Measurements from ENCODE around the gene UPK3A. TPM values are rescaled to one million over a fixed set of nuclear protein-coding genes. Genes with fewer than 3 reads are reported as not detected.

The UPK3A gene
- total and polyA plus RNA-seq, 2 of the 8 experiments (the other 6 are each of a cell fraction or from before 2014, with no cell fraction given) = 0.35 to 1.7 TPM

DNA sequence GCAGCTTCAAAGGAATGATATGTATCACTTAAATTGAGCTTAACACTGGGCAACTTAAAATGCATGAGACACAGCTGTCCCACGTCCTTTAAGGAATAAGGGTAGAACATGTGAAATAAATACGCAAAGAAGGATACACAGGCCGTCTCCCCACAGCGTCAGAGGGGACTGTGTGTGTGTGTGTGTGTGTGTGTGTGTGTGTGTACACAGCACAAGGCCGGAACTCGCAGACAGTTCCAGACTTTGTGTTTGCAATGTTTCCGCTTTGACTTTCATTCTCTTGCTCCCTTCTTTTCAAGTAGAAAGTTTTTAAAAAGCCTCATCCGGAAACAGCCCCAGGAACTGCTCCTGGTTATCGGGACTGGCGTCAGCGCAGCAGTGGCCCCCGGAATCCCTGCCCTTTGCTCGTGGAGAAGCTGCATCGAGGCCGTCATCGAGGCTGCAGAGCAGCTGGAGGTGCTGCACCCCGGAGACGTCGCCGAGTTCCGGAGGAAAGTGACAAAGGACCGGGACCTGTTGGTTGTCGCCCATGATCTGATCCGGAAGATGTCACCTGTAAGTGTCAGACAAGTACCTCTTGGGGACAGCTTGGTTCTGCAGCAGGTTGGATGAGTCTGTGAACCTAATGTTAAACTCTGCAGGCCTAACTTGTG lies 38.2 kb downstream of the UPK3A start (continued):
- TF ChIP-seq, protein P1, sequence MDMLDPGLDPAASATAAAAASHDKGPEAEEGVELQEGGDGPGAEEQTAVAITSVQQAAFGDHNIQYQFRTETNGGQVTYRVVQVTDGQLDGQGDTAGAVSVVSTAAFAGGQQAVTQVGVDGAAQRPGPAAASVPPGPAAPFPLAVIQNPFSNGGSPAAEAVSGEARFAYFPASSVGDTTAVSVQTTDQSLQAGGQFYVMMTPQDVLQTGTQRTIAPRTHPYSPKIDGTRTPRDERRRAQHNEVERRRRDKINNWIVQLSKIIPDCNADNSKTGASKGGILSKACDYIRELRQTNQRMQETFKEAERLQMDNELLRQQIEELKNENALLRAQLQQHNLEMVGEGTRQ (IDR thresholded peaks at IDR 0.05; ENCODE audit: low read length) = no peak
